ENCODE results near the gene GMCL2.

- TF ChIP-seq CTCF (IDR thresholded peaks at IDR 0.05; ENCODE audit: low read depth, low read length, poor library complexity, severe bottlenecking) (no peak), EZH2phosphoT487 (IDR thresholded peaks at IDR 0.05; ENCODE audit: borderline replicate concordance, low read length) (no peak)
These were observed 38.0 kb upstream of the GMCL2 start for GRCh38 chr5:178225174-178225573.
